B cell (primary cell): ENCODE measurements around the gene PXMP4. TPM values are rescaled to one million over a fixed set of nuclear protein-coding genes. Genes with fewer than 3 reads are reported as not detected.

ENCODE experiments used
- ATAC-seq: fragments of 200-7000 bp; cut with Tn5 transposase; one replicate; pipeline ENCODE4 v1.10.0; 2021; ENCODE audit warnings: low read depth, mild to moderate bottlenecking, moderate number of reproducible peaks, moderate library complexity
- CTCF ChIA-PET: fragments of 350-600 bp; sonication (Branson Sonifier 250); formaldehyde crosslinking; loops from one replicate; lab custom pipeline; 2021; ENCODE audit warnings: antibody characterized with exemption, inconsistent platforms; lab: Charles Lee
- POLR2A ChIA-PET: fragments of 350-600 bp; sonication (Branson Sonifier 250); formaldehyde crosslinking; loops from one replicate; lab custom pipeline; 2021; ENCODE audit warnings: antibody characterized with exemption; lab: Charles Lee
- DNase-seq: peaks from one replicate; pipeline ENCODE4 v3.0.0; 2013
- H2AFZ ChIP-seq: 2 replicates; pipeline ENCODE4 v1.6.1; 2012; ENCODE audit warnings: mild to moderate bottlenecking, low read depth, low read length; ENCODE audit not compliant: insufficient read depth, poor library complexity, severe bottlenecking
- H3K27ac ChIP-seq, 2 donors: 1 replicate in 1 of 2; 2 replicates in 1 of 2; pipeline ENCODE4 v1.5.1; 2012 to 2013; ENCODE audit warnings: low read length in 2 of 2, mild to moderate bottlenecking in 2 of 2, moderate library complexity in 1 of 2
- H3K27me3 ChIP-seq, 4 experiments: fragments of 200-600 bp in 1 of 4; sonication (generic) in 1 of 4; replicated peaks in 1 of 4; 1 replicate in 2 of 4; 2 replicates in 2 of 4; pipeline versions ENCODE4 v1.6.1 to v1.7.0; 2013 to 2016; ENCODE audit warnings: low read length in 3 of 4, mild to moderate bottlenecking in 2 of 4, mixed read lengths in 1 of 4, moderate library complexity in 1 of 4; ENCODE audit not compliant: insufficient read depth in 4 of 4, control insufficient read depth in 3 of 4; ENCODE audit errors: control extremely low read depth in 1 of 4
- H3K36me3 ChIP-seq, 2 experiments: replicated peaks in 1 of 2; 1 replicate in 1 of 2; 2 replicates in 1 of 2; pipeline versions ENCODE4 v1.6.1 to v1.7.1; 2013; ENCODE audit warnings: low read length in 1 of 2; ENCODE audit not compliant: insufficient read depth in 2 of 2, control insufficient read depth in 1 of 2; ENCODE audit errors: control extremely low read depth in 1 of 2, extremely low read depth in 1 of 2
- H3K4me1 ChIP-seq, 2 donors: fragments of 200-600 bp in 1 of 2; sonication (generic) in 1 of 2; 1 replicate in 1 of 2; 2 replicates in 1 of 2; pipeline versions ENCODE4 v1.5.1 to v1.6.1; 2013 to 2017; ENCODE audit warnings: low read length in 2 of 2; ENCODE audit not compliant: control insufficient read depth in 2 of 2, insufficient read depth in 2 of 2
- H3K4me2 ChIP-seq: replicated peaks from 2 replicates; pipeline ENCODE3; 2012; ENCODE audit warnings: mild to moderate bottlenecking, low read depth, low read length; ENCODE audit not compliant: poor library complexity, severe bottlenecking
- H3K4me3 ChIP-seq, 5 experiments: fragments of 200-600 bp in 1 of 5; sonication (generic) in 1 of 5; 1 replicate in 3 of 5; 2 replicates in 2 of 5; pipeline versions ENCODE4 v1.5.1 to v1.7.0; 2011 to 2016; ENCODE audit warnings: low read length in 4 of 5, mild to moderate bottlenecking in 4 of 5, low read depth in 2 of 5, control low read depth in 1 of 5, moderate library complexity in 1 of 5; ENCODE audit not compliant: insufficient read depth in 1 of 5; ENCODE audit errors: control extremely low read depth in 1 of 5, extremely low read depth in 1 of 5
- H3K79me2 ChIP-seq: fragments of 200-600 bp; sonication (generic); one replicate; pipeline ENCODE4 v1.6.0; 2016; ENCODE audit warnings: low read length; ENCODE audit not compliant: control insufficient read depth, insufficient read depth
- H3K9ac ChIP-seq: fragments of 200-600 bp; sonication (generic); 2 replicates; pipeline ENCODE4 v1.6.1; 2017; ENCODE audit warnings: mild to moderate bottlenecking, low read length, moderate library complexity
- H3K9me3 ChIP-seq, 3 donors: one replicate each; pipeline versions ENCODE4 v1.6.1 to v1.7.1; 2013; ENCODE audit warnings: low read length in 2 of 3; ENCODE audit not compliant: control insufficient read depth in 2 of 3, insufficient read depth in 1 of 3; ENCODE audit errors: control extremely low read depth in 1 of 3
- H4K20me1 ChIP-seq: 2 replicates; pipeline ENCODE4 v1.6.0; 2012; ENCODE audit warnings: mild to moderate bottlenecking, low read length; ENCODE audit not compliant: insufficient read depth, control insufficient read depth, poor library complexity, severe bottlenecking
- H3K27ac Mint-ChIP-seq: one replicate; pipeline ENCODE4 v1.8.0; 2021; ENCODE audit warnings: mixed read lengths
- H3K27me3 Mint-ChIP-seq: one replicate; pipeline ENCODE4 v1.8.0; 2021; ENCODE audit warnings: mixed read lengths
- H3K4me1 Mint-ChIP-seq: one replicate; pipeline ENCODE4 v1.8.0; 2021; ENCODE audit warnings: mixed read lengths
- H3K4me3 Mint-ChIP-seq: one replicate; pipeline ENCODE4 v1.8.0; 2021; ENCODE audit warnings: mixed read lengths
- H3K9me3 Mint-ChIP-seq: one replicate; pipeline ENCODE4 v1.8.0; 2022; ENCODE audit warnings: mixed read lengths; ENCODE audit not compliant: insufficient read depth
- CTCF ChIP-seq: fragments of 200-600 bp; IDR thresholded peaks from one replicate; pipeline ENCODE4 v1.8.0; 2022; ENCODE audit warnings: antibody characterized with exemption, mild to moderate bottlenecking
- EZH2 ChIP-seq: IDR thresholded peaks from 2 replicates; pipeline ENCODE4 v1.6.1; 2012; ENCODE audit warnings: borderline replicate concordance, low read depth, mild to moderate bottlenecking, moderate library complexity, low read length; ENCODE audit not compliant: insufficient read depth, poor library complexity, severe bottlenecking
- WGBS: methylation state at CpG from one replicate; pipeline ENCODE4 v1.1.5; 2013; ENCODE audit warnings: missing lambda C conversion rate; ENCODE audit not compliant: insufficient coverage; 5-methylcytosine and 5-hydroxymethylcytosine counted together
- intact Hi-C: fragments of 100-400 bp; cut with micrococcal nuclease; formaldehyde crosslinking; loops from one replicate; pipeline ENCODE4 v1.10.0; 2022
- polyA plus RNA-seq: library from polyadenylated mRNA; depleted of rRNA; stranded (reverse); fragments of >200 nt; gene quantifications from 2 replicates; pipeline ENCODE4 v1.2.3, GENCODE V29; 2012
- total RNA-seq, 2 donors: library from RNA; stranded (reverse); fragments of 120-200 nt in 1 of 2; gene quantifications; 1 replicate in 1 of 2; 2 replicates in 1 of 2; pipeline versions ENCODE4 v1.2.3 to v1.2.4, GENCODE V29; 2013 to 2022

The PXMP4 gene
- total and polyA plus RNA-seq, 2 donors (not counting 1 experiment from before 2014, with no cell fraction given) = 5.0 to 6.6 TPM

GRCh38 chr20:33669873-33670640 lies 50.1 kb downstream of the PXMP4 start:
- H3K4me3 Mint-ChIP-seq = no peak overlapping the region
- no peak overlapping the region for H3K9ac ChIP-seq
- no peaks in the 10 kb centered on the region for H3K27me3 ChIP-seq
- WGBS = 93% methylated on average over 12 of the region's 13 CpGs
- no peak overlapping the region for H2AFZ ChIP-seq
- POLR2A ChIA-PET = interaction anchor here (2.3 kb wide), 1 partner anchor 15 kb away, joined by 6 read pairs; no protein-coding TSS in a partner anchor
- CTCF ChIA-PET = interaction anchor here (1.2 to 6.1 kb wide), 5 partner anchors 9 to 276 kb away, joined by 3 to 61 read pairs (median 17); no protein-coding TSS in a partner anchor
- H3K4me1 Mint-ChIP-seq = peaks cover 34% of the 10 kb centered on the region
- no peaks in the 10 kb centered on the region for H4K20me1 ChIP-seq
- no peak overlapping the region for H3K4me2 ChIP-seq
- H3K27ac Mint-ChIP-seq = no peak overlapping the region
- H3K4me3 ChIP-seq = no peak overlapping the region
- ATAC-seq (no peak), DNase-seq (no peak)
- no peak overlapping the region for H3K27ac ChIP-seq
- H3K27me3 Mint-ChIP-seq = no peaks in the 10 kb centered on the region
- H3K9me3 Mint-ChIP-seq = no peaks in the 10 kb centered on the region
- TF ChIP-seq CTCF = no peak
- no peak for TF ChIP-seq EZH2
- no peaks in the 10 kb centered on the region for H3K9me3 ChIP-seq
- peaks cover 3% of the 10 kb centered on the region for H3K79me2 ChIP-seq
- peaks cover 20 to 42% of the 10 kb centered on the region in 2 donors for H3K4me1 ChIP-seq
- no peaks in the 10 kb centered on the region for H3K36me3 ChIP-seq
- intact Hi-C loops = loop anchor here (2.0 to 5.0 kb wide), 4 partner anchors 113 to 397 kb away; partner anchors contain the start of gene RALY

GRCh38 chr20:33669224-33669623 lies 50.9 kb downstream of the PXMP4 start:
- TF ChIP-seq EZH2 (no peak), CTCF (no peak)
- H3K4me1 Mint-ChIP-seq = peaks cover 39% of the 10 kb centered on the region
- Histone ChIP-seq H4K20me1 (no peaks in the 10 kb centered on the region), H3K27ac (no peak overlapping the region), H3K9me3 (no peaks in the 10 kb centered on the region), H3K27me3 (no peaks in the 10 kb centered on the region), H3K4me3 (no peak overlapping the region), H3K79me2 (peaks cover 3% of the 10 kb centered on the region), H3K4me1 (peaks cover 17 to 41% of the 10 kb centered on the region in 2 donors), H2AFZ (no peak overlapping the region), H3K36me3 (no peaks in the 10 kb centered on the region), H3K9ac (no peak overlapping the region), H3K4me2 (no peak overlapping the region)
- POLR2A ChIA-PET = interaction anchor here (2.3 kb wide), 1 partner anchor 16 kb away, joined by 6 read pairs; no protein-coding TSS in a partner anchor
- ATAC-seq = no peak
- no peak overlapping the region for H3K27ac Mint-ChIP-seq
- H3K4me3 Mint-ChIP-seq = peak overlapping the region; percentile 9
- H3K27me3 Mint-ChIP-seq = no peaks in the 10 kb centered on the region
- WGBS = 73% methylated on average over 4 of the region's 5 CpGs
- CTCF ChIA-PET = interaction anchor here (0.5 to 6.1 kb wide), 16 partner anchors 8 to 400 kb away, joined by 3 to 61 read pairs (median 8); partner anchors contain the start of gene CBFA2T2
- DNase-seq = no peak
- intact Hi-C loops = loop anchor here (2.0 to 5.0 kb wide), 4 partner anchors 112 to 398 kb away; partner anchors contain the start of gene RALY
- H3K9me3 Mint-ChIP-seq = no peaks in the 10 kb centered on the region
